ENCODE results near the gene LTBP3. TPM values are rescaled to one million over a fixed set of nuclear protein-coding genes. Genes with fewer than 3 reads are reported as not detected.
A peak's percentile ranks its signal among the peaks of the same experiment; 100 is the strongest.

Gene LTBP3
- total and polyA plus RNA-seq, 3 donors from 2014 or later, result 58.1 to 126 (median 112) TPM

DNA sequence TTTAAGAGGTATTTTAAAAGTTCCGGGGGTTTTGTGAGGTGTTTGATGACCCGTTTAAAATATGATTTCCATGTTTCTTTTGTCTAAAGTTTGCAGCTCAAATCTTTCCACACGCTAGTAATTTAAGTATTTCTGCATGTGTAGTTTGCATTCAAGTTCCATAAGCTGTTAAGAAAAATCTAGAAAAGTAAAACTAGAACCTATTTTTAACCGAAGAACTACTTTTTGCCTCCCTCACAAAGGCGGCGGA lies 59.5 kb downstream of the LTBP3 start:
- intact Hi-C loops (cut with DNase I; ENCODE audit: low total_unique reads), result loop anchor here (5.0 kb wide), 1 partner anchor 76 kb away; the partner anchor contains the start of gene NEAT1
- no peak for DNase-seq
- Histone ChIP-seq H3K27me3 (no peaks in the 10 kb centered on the region), H3K4me1 (peaks cover 33% of the 10 kb centered on the region), H3K36me3 (ENCODE audit: low read depth, missing control alignments) (no peaks in the 10 kb centered on the region), H3K27ac (peak overlapping the region; percentile 92 to 96), H3K9me3 (no peaks in the 10 kb centered on the region), H3K4me3 (peak overlapping the region; percentile 90 to 94)
- TF ChIP-seq, protein P1, sequence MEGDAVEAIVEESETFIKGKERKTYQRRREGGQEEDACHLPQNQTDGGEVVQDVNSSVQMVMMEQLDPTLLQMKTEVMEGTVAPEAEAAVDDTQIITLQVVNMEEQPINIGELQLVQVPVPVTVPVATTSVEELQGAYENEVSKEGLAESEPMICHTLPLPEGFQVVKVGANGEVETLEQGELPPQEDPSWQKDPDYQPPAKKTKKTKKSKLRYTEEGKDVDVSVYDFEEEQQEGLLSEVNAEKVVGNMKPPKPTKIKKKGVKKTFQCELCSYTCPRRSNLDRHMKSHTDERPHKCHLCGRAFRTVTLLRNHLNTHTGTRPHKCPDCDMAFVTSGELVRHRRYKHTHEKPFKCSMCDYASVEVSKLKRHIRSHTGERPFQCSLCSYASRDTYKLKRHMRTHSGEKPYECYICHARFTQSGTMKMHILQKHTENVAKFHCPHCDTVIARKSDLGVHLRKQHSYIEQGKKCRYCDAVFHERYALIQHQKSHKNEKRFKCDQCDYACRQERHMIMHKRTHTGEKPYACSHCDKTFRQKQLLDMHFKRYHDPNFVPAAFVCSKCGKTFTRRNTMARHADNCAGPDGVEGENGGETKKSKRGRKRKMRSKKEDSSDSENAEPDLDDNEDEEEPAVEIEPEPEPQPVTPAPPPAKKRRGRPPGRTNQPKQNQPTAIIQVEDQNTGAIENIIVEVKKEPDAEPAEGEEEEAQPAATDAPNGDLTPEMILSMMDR (IDR thresholded peaks at IDR 0.05), result no peak
- TF ChIP-seq POLR2A (IDR thresholded peaks at IDR 0.05), result no peak
- WGBS, 2 donors, result 1% methylated on average over 6 of the region's 6 CpGs

DNA sequence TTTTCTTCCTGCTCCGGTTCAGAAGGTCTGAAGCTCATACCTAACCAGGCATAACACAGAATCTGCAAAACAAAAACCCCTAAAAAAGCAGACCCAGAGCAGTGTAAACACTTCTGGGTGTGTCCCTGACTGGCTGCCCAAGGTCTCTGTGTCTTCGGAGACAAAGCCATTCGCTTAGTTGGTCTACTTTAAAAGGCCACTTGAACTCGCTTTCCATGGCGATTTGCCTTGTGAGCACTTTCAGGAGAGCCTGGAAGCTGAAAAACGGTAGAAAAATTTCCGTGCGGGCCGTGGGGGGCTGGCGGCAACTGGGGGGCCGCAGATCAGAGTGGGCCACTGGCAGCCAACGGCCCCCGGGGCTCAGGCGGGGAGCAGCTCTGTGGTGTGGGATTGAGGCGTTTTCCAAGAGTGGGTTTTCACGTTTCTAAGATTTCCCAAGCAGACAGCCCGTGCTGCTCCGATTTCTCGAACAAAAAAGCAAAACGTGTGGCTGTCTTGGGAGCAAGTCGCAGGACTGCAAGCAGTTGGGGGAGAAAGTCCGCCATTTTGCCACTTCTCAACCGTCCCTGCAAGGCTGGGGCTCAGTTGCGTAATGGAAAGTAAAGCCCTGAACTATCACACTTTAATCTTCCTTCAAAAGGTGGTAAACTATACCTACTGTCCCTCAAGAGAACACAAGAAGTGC lies 60.0 kb downstream of the LTBP3 start:
- TF ChIP-seq, protein P1 (IDR thresholded peaks at IDR 0.05), result no peak
- no peak for TF ChIP-seq POLR2A (IDR thresholded peaks at IDR 0.05)
- peak overlapping the region; percentile 92 to 96 for H3K27ac ChIP-seq
- no peaks in the 10 kb centered on the region for H3K27me3 ChIP-seq
- WGBS, 2 donors, result 0 to 4% methylated on average over 15 to 24 of the region's 24 CpGs
- intact Hi-C loops (cut with DNase I; ENCODE audit: low total_unique reads), result loop anchor here (5.0 kb wide), 1 partner anchor 76 kb away; the partner anchor contains the start of gene NEAT1
- H3K36me3 ChIP-seq (ENCODE audit: low read depth, missing control alignments), result no peaks in the 10 kb centered on the region
- DNase-seq, result peak; percentile 73
- peak overlapping the region; percentile 90 to 94 for H3K4me3 ChIP-seq
- H3K4me1 ChIP-seq, result peaks cover 38% of the 10 kb centered on the region
- H3K9me3 ChIP-seq, result no peaks in the 10 kb centered on the region

DNA sequence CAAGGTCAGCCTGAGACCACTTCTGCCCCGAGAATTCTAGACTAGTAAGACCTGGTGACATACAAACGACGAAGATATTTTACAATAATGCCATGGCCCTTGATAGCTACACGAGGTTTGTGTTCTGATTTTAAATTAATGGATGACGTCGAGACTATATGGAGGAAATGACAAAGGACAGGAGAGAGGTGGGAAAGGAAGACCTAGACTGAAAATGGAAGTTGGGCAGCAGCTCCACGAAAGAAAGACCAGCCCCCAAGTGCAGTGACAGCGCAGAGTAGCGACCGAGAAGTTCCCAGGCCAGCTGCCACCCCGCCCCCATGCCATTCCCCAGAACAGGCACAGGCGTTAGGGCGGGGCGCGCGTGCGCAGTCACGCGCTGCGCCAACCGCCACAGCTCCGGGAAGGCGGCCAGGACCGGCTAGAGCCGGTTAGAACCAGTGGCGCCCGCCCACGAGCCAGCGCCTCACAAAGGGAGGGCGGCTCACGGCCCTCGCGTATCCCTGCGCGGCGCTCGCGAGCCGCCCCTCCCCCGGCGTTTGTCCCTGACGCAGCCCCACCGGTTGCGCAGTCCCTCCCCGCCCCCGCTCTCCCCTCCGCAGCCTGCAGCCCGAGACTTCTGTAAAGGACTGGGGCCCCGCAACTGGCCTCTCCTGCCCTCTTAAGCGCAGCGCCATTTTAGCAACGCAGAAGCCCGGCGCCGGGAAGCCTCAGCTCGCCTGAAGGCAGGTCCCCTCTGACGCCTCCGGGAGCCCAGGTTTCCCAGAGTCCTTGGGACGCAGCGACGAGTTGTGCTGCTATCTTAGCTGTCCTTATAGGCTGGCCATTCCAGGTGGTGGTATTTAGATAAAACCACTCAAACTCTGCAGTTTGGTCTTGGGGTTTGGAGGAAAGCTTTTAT lies 60.8 kb downstream of the LTBP3 start:
- intact Hi-C loops (cut with DNase I; ENCODE audit: low total_unique reads), result loop anchor here (5.0 kb wide), 1 partner anchor 75 kb away; the partner anchor contains the start of gene NEAT1
- TF ChIP-seq POLR2A (IDR thresholded peaks at IDR 0.05), result peak; percentile 67
- TF ChIP-seq, protein P1 (IDR thresholded peaks at IDR 0.05), result peak in 1 of 3 experiments; percentile 5
- peaks cover 46% of the 10 kb centered on the region for H3K4me1 ChIP-seq

DNA sequence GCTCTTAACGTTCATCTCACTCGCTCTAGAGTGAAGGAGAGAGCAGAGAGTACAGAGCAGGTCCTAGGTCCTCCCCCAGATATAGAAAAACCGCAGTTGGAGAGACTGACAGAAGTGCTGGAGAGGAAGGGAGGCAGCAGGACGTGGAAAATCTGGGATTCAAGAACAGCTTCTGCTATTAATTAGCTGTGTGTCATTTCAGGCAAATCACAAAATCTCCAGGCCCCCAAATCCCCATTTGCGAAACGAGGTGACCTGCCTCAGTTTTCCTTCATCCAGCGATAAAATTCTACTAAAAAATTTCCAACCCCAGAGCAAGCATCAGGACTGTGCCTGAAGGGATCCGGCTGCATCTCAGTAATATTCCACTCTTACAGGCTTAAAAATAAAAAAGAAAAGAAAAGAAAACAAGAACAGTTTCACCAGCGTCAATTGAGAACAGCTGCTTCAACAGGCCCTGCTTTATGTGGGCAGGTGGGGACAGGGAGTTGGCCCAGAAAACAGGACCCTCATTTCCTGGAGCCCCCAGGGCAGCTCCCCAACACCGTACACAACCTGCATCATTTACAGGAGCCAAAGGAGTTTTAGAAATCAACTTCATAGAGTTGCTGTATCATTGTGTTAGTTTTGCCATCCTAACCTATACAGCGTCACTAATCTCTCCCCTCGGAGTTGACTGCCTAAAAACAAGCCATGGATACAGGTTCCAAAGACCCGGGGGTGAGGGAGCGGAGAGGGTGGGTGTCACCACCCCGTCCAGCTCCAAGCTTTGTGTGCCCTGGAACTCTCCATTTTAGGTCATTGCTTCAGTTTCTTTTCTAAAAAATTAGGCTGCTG lies 61.6 kb downstream of the LTBP3 start:
- no peak for DNase-seq
- H3K27me3 ChIP-seq, result no peaks in the 10 kb centered on the region
- peak overlapping the region; percentile 90 to 94 for H3K4me3 ChIP-seq
- WGBS, 2 donors, result 6 to 12% methylated on average over 15 of the region's 15 CpGs
- H3K36me3 ChIP-seq (ENCODE audit: low read depth, missing control alignments), result no peaks in the 10 kb centered on the region
- H3K4me1 ChIP-seq, result peaks cover 54% of the 10 kb centered on the region
- H3K9me3 ChIP-seq, result no peaks in the 10 kb centered on the region
- intact Hi-C loops (cut with DNase I; ENCODE audit: low total_unique reads), result loop anchor here (5.0 kb wide), 1 partner anchor 74 kb away; the partner anchor contains the start of gene NEAT1
- TF ChIP-seq, protein P1 (IDR thresholded peaks at IDR 0.05), result no peak
- no peak for TF ChIP-seq POLR2A (IDR thresholded peaks at IDR 0.05)
- peak overlapping the region; percentile 92 to 96 for H3K27ac ChIP-seq

More for the DNA sequence above, 60.8 kb downstream of the LTBP3 start:
- Histone ChIP-seq H3K36me3 (ENCODE audit: low read depth, missing control alignments) (no peaks in the 10 kb centered on the region), H3K27me3 (no peaks in the 10 kb centered on the region), H3K4me3 (peak overlapping the region; percentile 90 to 94), H3K27ac (peak overlapping the region; percentile 92 to 96), H3K9me3 (no peaks in the 10 kb centered on the region)
- peak; percentile 98 for DNase-seq
- WGBS, 2 donors, result 0 to 1% methylated on average over 25 to 46 of the region's 61 CpGs
